K562 (cell line): ENCODE measurements around the gene DNAAF3. TPM values are rescaled to one million over a fixed set of nuclear protein-coding genes. Genes with fewer than 3 reads are reported as not detected.
A peak's percentile ranks its signal among the peaks of the same experiment; 100 is the strongest.

Experiments
- CBX3 ChIP-seq, 2 experiments: IDR thresholded peaks; 1 replicate in 1 of 2; 2 replicates in 1 of 2; pipeline ENCODE4 v1.6.1; 2012; ENCODE audit warnings: inconsistent platforms in 2 of 2, low read length in 2 of 2, borderline replicate concordance in 1 of 2, control low read depth in 1 of 2
- FOXA3 ChIP-seq, 2 experiments: fragments of 450-650 bp in 1 of 2; sonication (generic) in 1 of 2; formaldehyde crosslinking; IDR thresholded peaks in 1 of 2; conservative IDR thresholded peaks in 1 of 2; 2 replicates each; pipeline versions ENCODE4 v1.4.0 to v1.8.0; 2020 to 2022; ENCODE audit warnings: mild to moderate bottlenecking in 2 of 2, missing genetic modification reagents in 1 of 2
- POLR3G ChIP-seq: IDR thresholded peaks from 2 replicates; pipeline ENCODE4 v1.6.1; 2011; ENCODE audit not compliant: insufficient read length, insufficient replicate concordance; ENCODE audit errors: extremely low read depth
- SUPT5H ChIP-seq: fragments of 450-650 bp; IDR thresholded peaks from 2 replicates; pipeline ENCODE4 v1.6.1; 2016
- ZBTB2 ChIP-seq: fragments of 450-650 bp; IDR thresholded peaks from 2 replicates; pipeline ENCODE4 v1.6.1; 2016; ENCODE audit warnings: antibody characterized with exemption
- ZNF277 ChIP-seq: fragments of 250-450 bp; sonication (Bioruptor Pico); IDR thresholded peaks from 2 replicates; pipeline ENCODE4 v1.8.0; 2022; ENCODE audit warnings: inconsistent platforms, mild to moderate bottlenecking, moderate library complexity, borderline replicate concordance
- ZNF830 ChIP-seq: fragments of 250-450 bp; sonication (Bioruptor Pico); IDR thresholded peaks from 2 replicates; pipeline ENCODE4 v1.5.0; 2021; ENCODE audit warnings: mild to moderate bottlenecking
- polyA plus RNA-seq, 8 experiments: library from polyadenylated mRNA; depleted of rRNA in 4 of 8; stranded (reverse) in 5 of 8; unstranded in 3 of 8; fragments of >200 nt; fragmentation: Nextera tagmentation in 2 of 8; fragmentation: Illumina TruSeq in 1 of 8; extraction: Ambion mirVana in 2 of 8; extraction: Trizol in 1 of 8; gene quantifications; 2 replicates each; pipeline versions ENCODE4 v1.2.1 to v1.2.3, GENCODE V29; 2011 to 2014; ENCODE audit warnings: inconsistent platforms in 1 of 8, missing spikeins in 1 of 8
- total RNA-seq, 7 experiments: library from RNA; depleted of rRNA in 6 of 7; stranded (reverse); fragments of >200 nt in 6 of 7; fragmentation: Illumina TruSeq in 2 of 7; extraction: Trizol in 2 of 7; gene quantifications; 2 replicates each; pipeline versions ENCODE4 v1.2.1 to v1.2.3, GENCODE V29; 2011 to 2021; ENCODE audit warnings: low replicate concordance in 1 of 7
- TF ChIP-seq, protein P1 (sequence below): fragments of 450-650 bp; IDR thresholded peaks from 2 replicates; pipeline ENCODE4 v1.6.1; 2016; ENCODE audit warnings: mild to moderate bottlenecking, moderate library complexity
- TF ChIP-seq, protein P2 (sequence below), 2 experiments: IDR thresholded peaks; 2 replicates each; pipeline ENCODE4 v1.6.1; 2011; ENCODE audit warnings: borderline replicate concordance in 1 of 2, control low read depth in 1 of 2, low read depth in 1 of 2, low read length in 1 of 2, mild to moderate bottlenecking in 1 of 2, mixed read lengths in 1 of 2, moderate library complexity in 1 of 2; ENCODE audit not compliant: insufficient read depth in 1 of 2, insufficient read length in 1 of 2, poor library complexity in 1 of 2, severe bottlenecking in 1 of 2; ENCODE audit errors: extremely low read depth in 1 of 2

DNAAF3 gene
- total and polyA plus RNA-seq, 9 of the 15 experiments (the other 6 are each of a cell fraction or from before 2014, with no cell fraction given): 21.6 to 61.5 (median 43.0) TPM

GRCh38 chr19:55146705-55147273 is 19.6 kb downstream of the DNAAF3 start (continued):
- TF ChIP-seq, protein P1, sequence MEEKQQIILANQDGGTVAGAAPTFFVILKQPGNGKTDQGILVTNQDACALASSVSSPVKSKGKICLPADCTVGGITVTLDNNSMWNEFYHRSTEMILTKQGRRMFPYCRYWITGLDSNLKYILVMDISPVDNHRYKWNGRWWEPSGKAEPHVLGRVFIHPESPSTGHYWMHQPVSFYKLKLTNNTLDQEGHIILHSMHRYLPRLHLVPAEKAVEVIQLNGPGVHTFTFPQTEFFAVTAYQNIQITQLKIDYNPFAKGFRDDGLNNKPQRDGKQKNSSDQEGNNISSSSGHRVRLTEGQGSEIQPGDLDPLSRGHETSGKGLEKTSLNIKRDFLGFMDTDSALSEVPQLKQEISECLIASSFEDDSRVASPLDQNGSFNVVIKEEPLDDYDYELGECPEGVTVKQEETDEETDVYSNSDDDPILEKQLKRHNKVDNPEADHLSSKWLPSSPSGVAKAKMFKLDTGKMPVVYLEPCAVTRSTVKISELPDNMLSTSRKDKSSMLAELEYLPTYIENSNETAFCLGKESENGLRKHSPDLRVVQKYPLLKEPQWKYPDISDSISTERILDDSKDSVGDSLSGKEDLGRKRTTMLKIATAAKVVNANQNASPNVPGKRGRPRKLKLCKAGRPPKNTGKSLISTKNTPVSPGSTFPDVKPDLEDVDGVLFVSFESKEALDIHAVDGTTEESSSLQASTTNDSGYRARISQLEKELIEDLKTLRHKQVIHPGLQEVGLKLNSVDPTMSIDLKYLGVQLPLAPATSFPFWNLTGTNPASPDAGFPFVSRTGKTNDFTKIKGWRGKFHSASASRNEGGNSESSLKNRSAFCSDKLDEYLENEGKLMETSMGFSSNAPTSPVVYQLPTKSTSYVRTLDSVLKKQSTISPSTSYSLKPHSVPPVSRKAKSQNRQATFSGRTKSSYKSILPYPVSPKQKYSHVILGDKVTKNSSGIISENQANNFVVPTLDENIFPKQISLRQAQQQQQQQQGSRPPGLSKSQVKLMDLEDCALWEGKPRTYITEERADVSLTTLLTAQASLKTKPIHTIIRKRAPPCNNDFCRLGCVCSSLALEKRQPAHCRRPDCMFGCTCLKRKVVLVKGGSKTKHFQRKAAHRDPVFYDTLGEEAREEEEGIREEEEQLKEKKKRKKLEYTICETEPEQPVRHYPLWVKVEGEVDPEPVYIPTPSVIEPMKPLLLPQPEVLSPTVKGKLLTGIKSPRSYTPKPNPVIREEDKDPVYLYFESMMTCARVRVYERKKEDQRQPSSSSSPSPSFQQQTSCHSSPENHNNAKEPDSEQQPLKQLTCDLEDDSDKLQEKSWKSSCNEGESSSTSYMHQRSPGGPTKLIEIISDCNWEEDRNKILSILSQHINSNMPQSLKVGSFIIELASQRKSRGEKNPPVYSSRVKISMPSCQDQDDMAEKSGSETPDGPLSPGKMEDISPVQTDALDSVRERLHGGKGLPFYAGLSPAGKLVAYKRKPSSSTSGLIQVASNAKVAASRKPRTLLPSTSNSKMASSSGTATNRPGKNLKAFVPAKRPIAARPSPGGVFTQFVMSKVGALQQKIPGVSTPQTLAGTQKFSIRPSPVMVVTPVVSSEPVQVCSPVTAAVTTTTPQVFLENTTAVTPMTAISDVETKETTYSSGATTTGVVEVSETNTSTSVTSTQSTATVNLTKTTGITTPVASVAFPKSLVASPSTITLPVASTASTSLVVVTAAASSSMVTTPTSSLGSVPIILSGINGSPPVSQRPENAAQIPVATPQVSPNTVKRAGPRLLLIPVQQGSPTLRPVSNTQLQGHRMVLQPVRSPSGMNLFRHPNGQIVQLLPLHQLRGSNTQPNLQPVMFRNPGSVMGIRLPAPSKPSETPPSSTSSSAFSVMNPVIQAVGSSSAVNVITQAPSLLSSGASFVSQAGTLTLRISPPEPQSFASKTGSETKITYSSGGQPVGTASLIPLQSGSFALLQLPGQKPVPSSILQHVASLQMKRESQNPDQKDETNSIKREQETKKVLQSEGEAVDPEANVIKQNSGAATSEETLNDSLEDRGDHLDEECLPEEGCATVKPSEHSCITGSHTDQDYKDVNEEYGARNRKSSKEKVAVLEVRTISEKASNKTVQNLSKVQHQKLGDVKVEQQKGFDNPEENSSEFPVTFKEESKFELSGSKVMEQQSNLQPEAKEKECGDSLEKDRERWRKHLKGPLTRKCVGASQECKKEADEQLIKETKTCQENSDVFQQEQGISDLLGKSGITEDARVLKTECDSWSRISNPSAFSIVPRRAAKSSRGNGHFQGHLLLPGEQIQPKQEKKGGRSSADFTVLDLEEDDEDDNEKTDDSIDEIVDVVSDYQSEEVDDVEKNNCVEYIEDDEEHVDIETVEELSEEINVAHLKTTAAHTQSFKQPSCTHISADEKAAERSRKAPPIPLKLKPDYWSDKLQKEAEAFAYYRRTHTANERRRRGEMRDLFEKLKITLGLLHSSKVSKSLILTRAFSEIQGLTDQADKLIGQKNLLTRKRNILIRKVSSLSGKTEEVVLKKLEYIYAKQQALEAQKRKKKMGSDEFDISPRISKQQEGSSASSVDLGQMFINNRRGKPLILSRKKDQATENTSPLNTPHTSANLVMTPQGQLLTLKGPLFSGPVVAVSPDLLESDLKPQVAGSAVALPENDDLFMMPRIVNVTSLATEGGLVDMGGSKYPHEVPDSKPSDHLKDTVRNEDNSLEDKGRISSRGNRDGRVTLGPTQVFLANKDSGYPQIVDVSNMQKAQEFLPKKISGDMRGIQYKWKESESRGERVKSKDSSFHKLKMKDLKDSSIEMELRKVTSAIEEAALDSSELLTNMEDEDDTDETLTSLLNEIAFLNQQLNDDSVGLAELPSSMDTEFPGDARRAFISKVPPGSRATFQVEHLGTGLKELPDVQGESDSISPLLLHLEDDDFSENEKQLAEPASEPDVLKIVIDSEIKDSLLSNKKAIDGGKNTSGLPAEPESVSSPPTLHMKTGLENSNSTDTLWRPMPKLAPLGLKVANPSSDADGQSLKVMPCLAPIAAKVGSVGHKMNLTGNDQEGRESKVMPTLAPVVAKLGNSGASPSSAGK: no peak
- TF ChIP-seq ZNF277 (CRISPR knock-in tag) (no peak), ZNF830 (no peak), POLR3G (no peak), CBX3 (IDR thresholded peaks at IDR 0.05; ENCODE audit: borderline replicate concordance in 1 of 2, low read length in 2 of 2) (0 out of 3 replicates have a peak, but pooled peaks of 1 of the 2 experiments have one; percentile 31), SUPT5H (peak; percentile 68), FOXA3 (CRISPR knock-in tag; conservative IDR thresholded peaks at IDR 0.05 in 1 of 2, IDR thresholded peaks at IDR 0.05 in 1 of 2) (no peak), ZBTB2 (peak; percentile 63; the same call in 1 of the 2 replicates)
- TF ChIP-seq, protein P2, sequence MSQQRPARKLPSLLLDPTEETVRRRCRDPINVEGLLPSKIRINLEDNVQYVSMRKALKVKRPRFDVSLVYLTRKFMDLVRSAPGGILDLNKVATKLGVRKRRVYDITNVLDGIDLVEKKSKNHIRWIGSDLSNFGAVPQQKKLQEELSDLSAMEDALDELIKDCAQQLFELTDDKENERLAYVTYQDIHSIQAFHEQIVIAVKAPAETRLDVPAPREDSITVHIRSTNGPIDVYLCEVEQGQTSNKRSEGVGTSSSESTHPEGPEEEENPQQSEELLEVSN (IDR thresholded peaks at IDR 0.05; ENCODE audit: borderline replicate concordance in 1 of 2, extremely low read depth in 1 of 2, insufficient read depth in 1 of 2, insufficient read length in 1 of 2, low read depth in 1 of 2, low read length in 1 of 2, poor library complexity in 1 of 2, severe bottlenecking in 1 of 2): peak; percentile 5 to 39
